Uterus (tissue), 4 donors: ENCODE data around the gene TFDP3. TPM values are rescaled to one million over a fixed set of nuclear protein-coding genes. Genes with fewer than 3 reads are reported as not detected.

Experiments
- DNase-seq, 2 donors: peaks; one replicate each; pipeline ENCODE4 v3.0.0-alpha.2; 2019 to 2020
- H3K27ac ChIP-seq, 2 donors: fragments of 200-600 bp; sonication (generic); 1 replicate in 1 of 2; 2 replicates in 1 of 2; pipeline ENCODE4 v1.5.1; 2016 to 2018
- H3K27me3 ChIP-seq, 2 donors: fragments of 200-600 bp; sonication (generic); one replicate each; pipeline ENCODE4 v1.5.1; 2018 to 2019; ENCODE audit warnings: control low read depth in 1 of 2
- H3K36me3 ChIP-seq, 2 donors: fragments of 200-600 bp; sonication (generic); one replicate each; pipeline ENCODE4 v1.5.1; 2019; ENCODE audit warnings: control low read depth in 1 of 2
- H3K4me1 ChIP-seq, 2 donors: fragments of 200-600 bp; sonication (generic); one replicate each; pipeline ENCODE4 v1.5.1; 2018 to 2019; ENCODE audit warnings: control low read depth in 1 of 2
- H3K4me3 ChIP-seq, 2 donors: fragments of 200-600 bp; sonication (generic); 1 replicate in 1 of 2; 2 replicates in 1 of 2; pipeline ENCODE4 v1.5.1; 2018 to 2019; ENCODE audit warnings: mild to moderate bottlenecking in 1 of 2
- H3K9me3 ChIP-seq, 2 donors: fragments of 200-600 bp; sonication (generic); one replicate each; pipeline ENCODE4 v1.5.1; 2019; ENCODE audit warnings: control low read depth in 1 of 2
- POLR2A ChIP-seq, 2 donors: fragments of 450-650 bp; IDR thresholded peaks; one replicate each; pipeline ENCODE4 v1.6.1; 2016; ENCODE audit warnings: antibody characterized with exemption in 2 of 2, mild to moderate bottlenecking in 1 of 2, moderate library complexity in 1 of 2
- intact Hi-C: fragments of 100-400 bp; cut with DNase I; formaldehyde crosslinking; loops from one replicate; pipeline ENCODE4 v1.15.1; 2023; ENCODE audit warnings: low total_unique reads
- total RNA-seq, 4 donors: library from RNA; depleted of rRNA in 3 of 4; stranded (reverse); fragments of >200 nt in 3 of 4; gene quantifications; one replicate each; pipeline versions ENCODE4 v1.1.0 to v1.2.4, GENCODE V29; 2014 to 2023
- TF ChIP-seq, protein P1 (sequence below), 4 experiments: fragments of 200-600 bp in 2 of 4; fragments of 450-650 bp in 2 of 4; sonication (generic) in 2 of 4; IDR thresholded peaks; one replicate each; pipeline ENCODE4 v1.5.1; 2016 to 2019; ENCODE audit warnings: antibody characterized with exemption in 4 of 4, mild to moderate bottlenecking in 2 of 4, moderate library complexity in 1 of 4
- donor health status: DM: yes; HTN: yes; CAD: no.

The TFDP3 gene
- total RNA-seq, 4 donors from 2014 or later: not detected

DNA sequence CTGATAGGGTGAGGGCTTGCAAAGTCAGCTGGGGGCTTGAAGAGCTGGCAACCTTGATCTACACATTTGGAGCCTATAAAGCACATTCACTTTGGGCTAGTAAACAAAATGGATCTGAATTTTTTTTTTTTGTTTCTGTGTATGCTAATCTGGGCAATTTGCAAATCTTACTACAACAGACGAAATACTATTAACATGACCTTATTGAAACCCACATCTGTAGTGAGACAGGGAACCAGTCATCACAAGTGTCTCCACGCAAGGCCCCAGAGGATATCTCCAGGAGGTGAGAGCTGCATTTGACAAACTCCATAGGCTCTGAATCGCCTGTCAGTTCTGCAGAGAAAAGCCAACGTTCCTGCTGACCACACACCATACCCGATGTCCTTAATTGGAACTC, 33.0 kb upstream of the TFDP3 start:
- no peaks in the 10 kb centered on the region for H3K9me3 ChIP-seq
- no peak overlapping the region for H3K27ac ChIP-seq
- H3K27me3 ChIP-seq: no peaks in the 10 kb centered on the region
- TF ChIP-seq POLR2A (IDR thresholded peaks at IDR 0.05): no peak
- TF ChIP-seq, protein P1, sequence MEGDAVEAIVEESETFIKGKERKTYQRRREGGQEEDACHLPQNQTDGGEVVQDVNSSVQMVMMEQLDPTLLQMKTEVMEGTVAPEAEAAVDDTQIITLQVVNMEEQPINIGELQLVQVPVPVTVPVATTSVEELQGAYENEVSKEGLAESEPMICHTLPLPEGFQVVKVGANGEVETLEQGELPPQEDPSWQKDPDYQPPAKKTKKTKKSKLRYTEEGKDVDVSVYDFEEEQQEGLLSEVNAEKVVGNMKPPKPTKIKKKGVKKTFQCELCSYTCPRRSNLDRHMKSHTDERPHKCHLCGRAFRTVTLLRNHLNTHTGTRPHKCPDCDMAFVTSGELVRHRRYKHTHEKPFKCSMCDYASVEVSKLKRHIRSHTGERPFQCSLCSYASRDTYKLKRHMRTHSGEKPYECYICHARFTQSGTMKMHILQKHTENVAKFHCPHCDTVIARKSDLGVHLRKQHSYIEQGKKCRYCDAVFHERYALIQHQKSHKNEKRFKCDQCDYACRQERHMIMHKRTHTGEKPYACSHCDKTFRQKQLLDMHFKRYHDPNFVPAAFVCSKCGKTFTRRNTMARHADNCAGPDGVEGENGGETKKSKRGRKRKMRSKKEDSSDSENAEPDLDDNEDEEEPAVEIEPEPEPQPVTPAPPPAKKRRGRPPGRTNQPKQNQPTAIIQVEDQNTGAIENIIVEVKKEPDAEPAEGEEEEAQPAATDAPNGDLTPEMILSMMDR (IDR thresholded peaks at IDR 0.05): no peak
- no peaks in the 10 kb centered on the region for H3K4me1 ChIP-seq
- no peak overlapping the region for H3K4me3 ChIP-seq
- no peaks in the 10 kb centered on the region for H3K36me3 ChIP-seq
- no peak for DNase-seq
- intact Hi-C loops: no loop called here

DNA sequence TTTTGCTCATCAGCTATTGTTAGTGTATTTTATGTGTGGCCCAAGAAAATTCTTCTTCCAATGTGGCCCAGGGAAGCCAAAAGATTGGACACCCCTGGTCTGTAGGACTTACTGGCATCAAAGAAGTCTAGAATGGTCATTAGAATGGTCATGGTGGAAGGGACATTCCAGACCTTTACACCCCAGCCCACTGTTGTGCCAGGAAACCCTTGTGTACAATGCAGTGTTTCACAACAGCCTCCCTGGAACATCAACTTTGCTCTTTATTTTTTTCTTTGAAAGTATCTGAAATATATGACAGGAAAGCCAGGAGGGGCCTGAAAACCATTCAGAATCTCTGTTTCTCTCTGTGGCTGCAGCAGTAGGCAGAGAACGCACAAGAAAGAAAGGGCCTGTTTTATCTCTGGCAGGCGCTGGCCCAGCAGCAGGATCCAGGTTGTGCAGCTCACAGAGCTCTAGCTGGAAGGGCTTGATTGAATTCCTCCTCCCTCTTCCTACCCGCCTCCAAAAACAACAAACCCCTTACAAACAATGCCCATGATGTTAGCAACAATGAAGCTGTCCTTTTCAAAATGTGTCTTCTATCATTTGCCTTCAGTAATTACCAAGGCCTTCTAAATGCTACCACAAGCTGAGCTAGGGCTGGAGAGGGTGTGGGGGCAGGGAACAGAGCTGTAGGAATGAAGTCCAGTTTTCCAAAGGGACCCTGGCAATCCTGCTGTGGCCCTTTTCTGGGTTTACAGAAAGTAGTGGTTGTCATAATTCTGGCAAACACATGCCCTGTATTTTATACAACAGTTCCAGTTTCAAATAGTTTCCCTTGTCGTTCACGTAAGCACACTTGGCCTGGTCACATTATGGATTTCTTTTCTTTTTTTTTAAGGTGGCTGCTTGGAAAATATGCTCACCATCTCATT, 32.3 kb upstream of the TFDP3 start:
- H3K4me3 ChIP-seq: no peak overlapping the region
- H3K27me3 ChIP-seq: no peaks in the 10 kb centered on the region
- intact Hi-C loops: no loop called here
- no peaks in the 10 kb centered on the region for H3K9me3 ChIP-seq
- no peaks in the 10 kb centered on the region for H3K4me1 ChIP-seq
- no peaks in the 10 kb centered on the region for H3K36me3 ChIP-seq
- TF ChIP-seq, protein P1 (IDR thresholded peaks at IDR 0.05): no peak
- TF ChIP-seq POLR2A (IDR thresholded peaks at IDR 0.05): no peak
- DNase-seq: no peak
- H3K27ac ChIP-seq: no peak overlapping the region

DNA sequence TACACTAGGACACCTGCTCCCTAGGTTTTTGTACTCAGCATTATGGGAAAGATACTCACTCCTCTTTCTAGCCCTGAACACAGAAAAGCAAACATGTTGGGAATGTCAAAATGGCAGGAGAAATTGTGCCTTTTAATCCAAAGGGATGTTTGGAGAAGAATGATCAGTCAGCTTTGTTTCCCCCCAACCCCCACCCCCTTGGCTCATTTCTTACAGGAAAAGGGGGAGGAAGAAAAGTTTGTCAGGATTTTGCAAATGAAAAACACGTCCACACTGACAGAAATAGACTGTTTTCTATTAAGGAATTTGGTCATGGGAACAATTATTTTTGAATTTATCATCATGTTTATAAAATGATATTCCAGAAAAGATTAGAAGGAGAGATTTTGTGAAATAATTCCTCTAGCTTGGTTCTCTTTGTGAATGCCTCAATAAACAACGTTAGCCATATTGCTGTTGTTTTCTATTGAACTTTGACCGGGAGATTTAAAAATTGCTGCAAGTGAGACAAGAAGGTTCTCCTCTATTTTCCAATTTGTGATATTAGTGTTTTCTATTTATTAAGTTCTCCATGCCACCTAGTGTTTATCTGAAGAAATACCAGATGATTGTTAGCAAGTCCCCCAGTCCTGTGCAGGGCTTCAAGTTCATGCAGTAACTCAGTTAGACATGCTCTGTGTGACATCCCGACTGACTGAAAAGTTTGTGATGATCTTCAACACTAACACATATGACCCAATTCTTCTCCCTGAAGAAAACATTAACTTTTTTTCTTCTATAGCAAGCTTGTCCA, 31.3 kb upstream of the TFDP3 start:
- DNase-seq: no peak
- H3K27ac ChIP-seq: no peak overlapping the region

DNA sequence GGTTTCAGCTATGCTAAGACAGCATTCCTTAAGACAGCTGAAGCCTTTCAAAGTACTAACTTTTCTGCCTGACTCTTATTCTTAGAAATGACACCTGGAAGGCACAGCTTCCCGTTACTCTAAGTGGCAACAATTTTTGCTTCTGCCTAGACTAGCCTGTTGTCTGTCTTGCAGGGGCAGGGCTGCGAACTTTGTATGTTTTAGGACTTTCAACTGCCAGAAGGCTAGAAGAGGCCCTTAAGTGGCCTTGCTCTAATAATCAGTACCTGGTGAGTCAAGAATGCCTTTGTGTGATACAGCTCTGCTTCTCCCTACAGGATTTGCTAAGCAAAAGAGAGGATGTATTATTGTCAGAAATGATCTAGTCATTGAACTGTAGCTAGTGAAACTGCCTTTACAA, 30.0 kb upstream of the TFDP3 start:
- Histone ChIP-seq H3K4me1 (no peaks in the 10 kb centered on the region), H3K4me3 (no peak overlapping the region), H3K9me3 (no peaks in the 10 kb centered on the region), H3K27ac (no peak overlapping the region), H3K27me3 (no peaks in the 10 kb centered on the region), H3K36me3 (no peaks in the 10 kb centered on the region)
- DNase-seq: no peak
- intact Hi-C loops: no loop called here
- TF ChIP-seq POLR2A (IDR thresholded peaks at IDR 0.05): no peak
- TF ChIP-seq, protein P1 (IDR thresholded peaks at IDR 0.05): no peak

More for the DNA sequence above, 31.3 kb upstream of the TFDP3 start:
- H3K27me3 ChIP-seq: no peaks in the 10 kb centered on the region
- no peak overlapping the region for H3K4me3 ChIP-seq
- no peaks in the 10 kb centered on the region for H3K4me1 ChIP-seq
- intact Hi-C loops: no loop called here
- TF ChIP-seq, protein P1 (IDR thresholded peaks at IDR 0.05): no peak
- TF ChIP-seq POLR2A (IDR thresholded peaks at IDR 0.05): no peak
- no peaks in the 10 kb centered on the region for H3K36me3 ChIP-seq
- H3K9me3 ChIP-seq: no peaks in the 10 kb centered on the region

DNA sequence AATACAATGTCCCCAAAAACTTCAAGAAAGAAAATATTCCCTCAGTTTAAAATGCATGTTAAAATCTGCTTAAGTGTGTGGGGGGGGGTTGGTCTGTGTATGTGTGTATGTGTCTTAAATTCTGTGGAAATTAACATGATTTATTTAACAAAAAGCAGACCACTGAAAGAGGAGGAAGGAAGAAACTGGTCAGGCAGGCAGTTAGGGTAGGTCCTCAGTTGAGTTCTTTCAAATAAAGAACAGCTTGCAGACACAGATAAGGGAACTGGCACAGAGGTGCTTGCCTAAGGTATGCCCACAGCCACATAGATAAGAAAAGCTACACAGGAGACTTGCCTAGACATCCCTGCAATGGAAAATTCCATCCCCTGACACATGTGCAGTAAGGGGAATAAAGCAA, 28.8 kb upstream of the TFDP3 start:
- no peaks in the 10 kb centered on the region for H3K27me3 ChIP-seq
- TF ChIP-seq, protein P1 (IDR thresholded peaks at IDR 0.05): no peak
- TF ChIP-seq POLR2A (IDR thresholded peaks at IDR 0.05): no peak
- H3K36me3 ChIP-seq: no peaks in the 10 kb centered on the region
- DNase-seq: no peak
- no peak overlapping the region for H3K27ac ChIP-seq
- no peaks in the 10 kb centered on the region for H3K4me1 ChIP-seq
- no peaks in the 10 kb centered on the region for H3K9me3 ChIP-seq
- intact Hi-C loops: no loop called here
- no peak overlapping the region for H3K4me3 ChIP-seq
